GM12891 (cell line): ENCODE data around the gene EFHC1.
"Not testable (repeated sequence)": the region's sequence is repeated elsewhere in the genome, so short reads cannot be mapped to it uniquely, and the experiment has no call there.

Source experiments
- PAX5 ChIP-seq: IDR thresholded peaks from 2 replicates; pipeline ENCODE4 v1.6.1; 2011; ENCODE audit warnings: low read length, moderate library complexity, mild to moderate bottlenecking; ENCODE audit not compliant: insufficient read depth, severe bottlenecking
- POLR2A ChIP-seq: IDR thresholded peaks from 2 replicates; pipeline ENCODE4 v1.6.1; 2011; ENCODE audit warnings: low read depth, low read length, control low read depth
- POLR2AphosphoS5 ChIP-seq: IDR thresholded peaks from 2 replicates; pipeline ENCODE4 v1.6.1; 2011; ENCODE audit warnings: low read depth, low read length, control low read depth
- POU2F2 ChIP-seq: IDR thresholded peaks from 2 replicates; pipeline ENCODE4 v1.6.1; 2011; ENCODE audit warnings: low read depth, mild to moderate bottlenecking, control low read depth, low read length, moderate library complexity
- TAF1 ChIP-seq: IDR thresholded peaks from 2 replicates; pipeline ENCODE4 v1.6.1; 2011; ENCODE audit warnings: low read depth, low read length, control low read depth

DNA sequence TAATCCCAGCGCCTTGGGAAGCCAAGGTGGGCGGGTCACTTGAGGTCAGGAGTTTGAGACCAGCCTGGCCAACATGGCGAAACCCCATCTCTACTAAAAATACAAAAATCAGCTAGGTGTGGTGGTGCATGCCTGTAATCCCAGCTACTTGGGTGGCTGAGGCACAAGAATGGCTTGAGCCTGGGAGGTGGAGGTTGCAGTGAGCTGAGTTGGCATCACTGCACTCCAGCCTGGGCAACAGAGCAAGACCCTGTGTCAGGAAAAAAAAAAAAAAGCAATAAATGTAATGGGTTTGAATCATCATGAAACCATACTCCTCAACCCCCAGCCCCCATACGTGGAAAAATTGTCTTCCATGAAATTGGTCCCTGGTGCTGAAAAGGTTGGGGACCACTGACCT, 32.0 kb upstream of the EFHC1 start:
- TF ChIP-seq POLR2A, POLR2AphosphoS5, POU2F2, TAF1, PAX5: not testable (repeated sequence)
